GM18526 (cell line): ENCODE measurements around the gene TBX18.

Experiments
- POLR2A ChIP-seq: IDR thresholded peaks from 3 replicates; pipeline ENCODE4 v1.6.1; 2011; ENCODE audit not compliant: insufficient read length; ENCODE audit errors: extremely low read depth

Gene TBX18

GRCh38 chr6:84681693-84682326 lies 82.6 kb downstream of the TBX18 start:
- no peak for TF ChIP-seq POLR2A

- no peak for TF ChIP-seq POLR2A
Measured at GRCh38 chr6:84675651-84676050, 88.7 kb downstream of the TBX18 start.

DNA sequence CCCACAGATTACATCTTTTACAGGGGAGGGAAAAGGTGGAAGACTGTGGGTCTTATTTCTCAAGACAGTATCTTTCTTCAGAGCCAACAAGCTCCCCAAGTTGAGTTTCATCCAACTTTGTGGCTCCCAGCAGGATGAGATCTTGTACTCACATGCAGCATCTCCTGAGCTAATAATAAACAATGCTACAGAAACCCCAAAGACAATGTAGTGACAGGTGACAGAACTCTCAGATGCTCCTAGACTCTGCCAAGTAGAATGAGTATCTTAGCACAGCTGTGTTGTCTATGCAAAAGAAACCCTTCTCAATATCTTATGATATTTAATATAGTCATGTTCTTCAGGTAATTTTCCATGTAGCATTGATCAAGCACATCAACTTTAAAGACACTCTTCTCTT lies 90.0 kb downstream of the TBX18 start:
- no peak for TF ChIP-seq POLR2A

- TF ChIP-seq POLR2A = no peak
Measured at GRCh38 chr6:84671183-84671582, 93.2 kb downstream of the TBX18 start.

GRCh38 chr6:84669945-84670344 lies 94.5 kb downstream of the TBX18 start:
- TF ChIP-seq POLR2A = no peak

DNA sequence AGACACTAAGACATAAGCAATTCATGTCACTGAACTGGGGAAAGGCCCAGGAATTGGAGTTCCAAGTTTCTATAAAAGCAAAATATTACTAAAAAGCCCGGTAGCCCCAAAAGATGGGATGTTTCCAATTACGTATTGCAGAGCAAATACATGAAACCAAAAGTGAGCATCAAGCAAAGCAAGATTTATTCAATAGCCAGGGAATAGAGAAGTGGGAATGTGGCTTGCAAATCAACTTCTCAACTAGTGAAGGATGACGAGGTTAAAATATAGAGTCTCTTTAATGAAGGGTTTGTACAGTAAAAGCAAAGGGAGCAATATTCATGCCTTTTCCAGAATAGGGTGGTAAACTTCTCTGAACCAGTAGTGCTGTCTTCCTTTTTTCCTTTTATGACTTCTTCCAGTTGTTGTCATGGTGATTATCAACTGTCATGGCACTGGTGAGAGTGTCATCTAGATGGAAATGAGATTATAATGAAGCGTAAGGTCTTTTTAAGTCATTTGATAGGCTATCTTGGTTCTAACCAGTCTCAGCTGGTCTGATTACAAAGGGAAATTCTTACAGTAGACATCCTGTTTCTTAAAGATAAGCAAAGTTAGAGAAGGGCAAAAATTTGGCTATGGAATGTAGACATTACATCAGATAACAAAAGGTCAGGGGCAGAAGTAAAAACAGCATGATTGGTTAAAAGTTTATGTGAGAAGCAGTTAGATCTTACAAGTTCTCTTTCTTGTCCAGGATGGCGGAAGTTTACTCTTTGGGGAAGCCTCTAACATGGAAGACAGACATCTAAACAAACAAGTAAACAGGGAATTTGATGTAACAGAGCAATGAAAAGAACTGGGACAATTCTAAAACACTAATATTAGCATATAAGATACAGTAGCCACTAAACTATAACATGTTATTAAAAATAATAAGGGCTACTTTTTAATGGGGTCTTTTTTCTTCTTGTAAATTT lies 96.9 kb downstream of the TBX18 start:
- no peak for TF ChIP-seq POLR2A

GRCh38 chr6:84665401-84665800 lies 99.0 kb downstream of the TBX18 start:
- no peak for TF ChIP-seq POLR2A

DNA sequence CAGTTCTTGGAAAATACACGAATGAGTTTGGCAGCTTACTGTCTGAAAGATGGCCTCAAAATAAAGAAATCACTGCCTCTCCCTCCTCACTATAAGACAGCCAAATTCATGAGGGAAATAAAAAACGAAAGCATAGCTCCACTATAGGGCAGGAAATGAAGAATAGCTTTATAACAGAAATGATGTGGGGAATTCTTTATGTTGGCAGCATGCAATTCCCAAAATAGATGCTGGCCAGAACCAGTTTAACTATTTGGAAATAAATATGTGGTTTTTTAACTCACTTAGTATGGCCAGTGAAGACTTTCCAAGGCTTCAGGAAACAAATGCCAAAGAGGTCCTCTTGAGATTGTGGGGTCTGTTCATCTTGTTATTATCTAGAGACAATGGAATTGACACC lies 100.5 kb downstream of the TBX18 start:
- TF ChIP-seq POLR2A = no peak

DNA sequence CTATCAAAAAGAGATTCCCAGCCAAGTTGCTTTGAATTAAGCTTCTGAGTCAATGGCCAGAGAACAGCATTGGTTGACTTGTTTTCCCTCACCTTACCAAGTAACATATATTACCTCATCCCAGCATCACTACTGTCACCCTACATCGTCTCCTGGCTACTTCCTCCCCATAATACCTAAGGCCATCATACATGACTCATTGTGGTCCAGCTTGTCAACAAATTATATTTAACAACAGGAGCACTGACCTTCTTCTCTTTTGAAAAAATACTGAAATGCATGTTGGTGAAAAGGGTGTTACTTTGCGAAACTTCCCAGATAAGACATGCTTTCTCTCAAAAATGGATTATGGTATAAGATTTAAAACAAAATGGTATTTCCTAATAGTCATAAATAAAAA lies 106.9 kb downstream of the TBX18 start:
- TF ChIP-seq POLR2A = no peak

GRCh38 chr6:84657025-84657424 lies 107.4 kb downstream of the TBX18 start:
- no peak for TF ChIP-seq POLR2A

DNA sequence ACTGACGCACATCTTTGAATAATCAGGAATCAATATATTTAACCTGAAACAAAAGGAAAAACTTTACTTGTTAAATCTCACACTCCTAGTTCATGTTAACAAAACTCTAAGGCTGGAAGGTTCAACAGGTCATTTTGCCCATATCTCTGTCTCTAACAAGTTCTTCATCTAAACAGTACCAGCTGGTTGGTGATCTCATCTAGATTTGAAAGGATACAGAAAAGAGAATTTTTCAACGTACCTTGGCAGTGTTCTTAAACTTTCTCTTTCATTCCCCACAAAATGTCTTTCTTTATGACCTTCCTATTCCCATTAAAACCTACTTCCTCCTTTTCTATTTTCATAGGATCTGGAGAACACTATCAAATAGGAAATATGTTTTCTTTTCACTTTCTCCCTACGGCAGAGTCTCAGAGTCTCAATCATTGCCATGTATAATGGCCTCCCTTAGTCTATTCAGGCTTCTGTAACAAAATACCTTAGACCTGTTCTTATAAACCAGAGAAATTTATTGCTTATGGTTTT lies 111.3 kb downstream of the TBX18 start:
- no peak for TF ChIP-seq POLR2A

DNA sequence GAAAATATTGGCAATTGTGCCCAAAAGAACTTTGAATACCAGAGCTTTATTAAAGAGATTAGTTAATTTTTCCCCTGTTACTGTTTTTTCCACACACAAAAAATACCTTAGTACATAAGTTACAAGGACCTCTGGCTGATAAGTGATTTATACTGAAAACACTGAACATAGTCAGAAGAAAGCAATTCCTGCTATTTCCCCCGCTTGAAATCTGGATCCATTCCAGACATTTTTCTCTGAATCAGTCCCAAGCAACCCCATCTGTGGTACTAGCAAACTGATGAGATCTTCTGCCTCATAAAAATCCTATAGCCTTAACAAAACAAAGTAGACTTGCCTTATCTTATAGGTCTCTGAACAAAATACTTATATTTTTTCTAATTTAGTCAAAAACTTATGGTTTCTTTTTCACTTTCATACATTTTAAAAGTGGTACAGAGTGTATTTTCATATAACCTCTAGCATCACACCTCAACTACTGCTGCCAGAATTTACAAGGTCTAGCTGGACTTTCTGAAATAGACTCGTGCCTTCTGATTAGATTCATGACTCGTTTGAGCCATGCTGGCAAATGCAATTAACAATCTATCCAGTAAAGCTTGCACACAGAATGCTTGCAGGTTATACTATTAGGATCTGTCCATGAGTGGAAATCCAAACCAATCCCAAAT lies 111.9 kb downstream of the TBX18 start:
- TF ChIP-seq POLR2A = no peak

DNA sequence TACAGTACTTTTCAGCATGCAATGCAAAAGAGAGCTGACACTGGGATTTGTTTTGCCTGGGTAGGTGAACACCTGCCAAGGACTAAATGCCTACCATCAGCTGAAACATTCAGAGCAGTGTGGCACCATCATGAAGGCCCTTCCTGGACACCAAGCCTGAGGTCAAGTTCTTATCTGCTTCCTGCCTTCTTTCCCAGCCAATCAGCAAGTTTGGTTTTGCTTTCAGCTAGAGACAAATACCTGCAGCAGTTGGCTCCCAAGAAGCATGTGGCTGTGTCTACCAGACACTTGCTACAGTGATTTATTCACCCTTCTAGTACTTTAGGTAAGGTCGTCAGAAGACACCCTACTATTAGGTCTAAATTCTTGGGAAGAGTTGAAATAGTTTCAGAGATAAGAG lies 112.8 kb downstream of the TBX18 start:
- TF ChIP-seq POLR2A = no peak

- TF ChIP-seq POLR2A = no peak
Measured at GRCh38 chr6:84648444-84648843, 116.0 kb downstream of the TBX18 start.

DNA sequence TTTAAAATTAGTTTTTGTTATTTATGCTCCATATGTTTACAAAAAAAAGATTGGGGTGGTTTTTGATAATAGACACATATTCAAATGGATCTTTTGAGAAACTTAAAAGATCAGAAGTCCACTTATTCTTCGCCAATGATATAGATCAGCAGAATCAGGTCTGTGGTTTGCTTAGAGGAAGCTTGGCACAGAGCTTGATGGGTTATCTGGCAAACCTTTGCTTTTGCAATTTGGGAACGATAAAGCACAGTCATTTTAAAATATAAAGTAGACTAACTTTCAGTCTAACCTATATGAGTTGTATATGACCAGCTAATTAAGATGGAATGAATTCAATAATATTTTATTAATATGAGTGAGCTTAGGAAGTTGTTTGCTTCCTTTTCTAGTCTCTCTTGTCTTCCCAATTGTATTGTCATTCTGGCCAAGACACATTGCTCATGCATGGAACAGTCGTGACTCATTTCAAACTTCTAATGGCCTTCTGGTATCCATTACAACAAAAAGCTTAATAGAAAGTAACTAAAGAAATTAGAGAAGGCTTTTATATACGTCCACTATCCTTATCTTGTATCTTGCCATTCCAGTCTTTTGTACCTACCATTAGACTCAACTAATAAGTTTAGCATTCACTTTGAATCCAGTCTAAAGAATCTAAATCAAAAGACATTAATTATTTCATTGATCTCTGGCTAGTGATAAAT lies 118.7 kb downstream of the TBX18 start:
- TF ChIP-seq POLR2A = no peak

- no peak for TF ChIP-seq POLR2A
Measured at GRCh38 chr6:84645000-84645399, 119.4 kb downstream of the TBX18 start.

DNA sequence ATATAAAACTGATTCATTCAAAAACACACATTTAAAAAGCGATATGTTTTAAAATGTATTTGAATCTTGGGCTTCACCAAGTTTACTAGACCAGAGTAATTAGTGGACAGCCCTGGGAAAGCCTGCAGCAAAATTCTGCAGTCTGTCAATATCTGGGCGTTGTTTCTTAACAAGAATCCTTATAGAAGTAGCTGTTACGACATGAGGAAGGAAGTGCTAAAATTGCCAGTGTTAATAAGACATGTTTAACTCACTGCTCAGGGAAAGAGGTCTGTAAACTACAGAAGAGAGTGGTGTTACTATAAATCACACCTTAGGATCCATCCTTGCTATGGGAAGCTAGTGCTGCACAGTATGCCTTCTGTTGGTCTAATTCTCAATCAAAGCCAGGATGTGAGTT lies 120.6 kb downstream of the TBX18 start:
- no peak for TF ChIP-seq POLR2A
